Caco-2 (cell line): ENCODE results near the gene ERMN. TPM values are rescaled to one million over a fixed set of nuclear protein-coding genes. Genes with fewer than 3 reads are reported as not detected.

Experiments used
- BruUV-seq: library from RNA; stranded (reverse); fragments of 400-500 nt; replicated peaks from 2 replicates; lab custom pipeline; 2021; lab: Mats Ljungman, UMichigan
- CTCF ChIA-PET: fragments of 300-600 bp; sonication (Branson Sonifier 250); formaldehyde crosslinking; loops from one replicate; lab custom pipeline; 2022; ENCODE audit warnings: antibody characterized with exemption; lab: Charles Lee
- POLR2A ChIA-PET: fragments of 300-600 bp; sonication (Branson Sonifier 250); formaldehyde crosslinking; loops from one replicate; lab custom pipeline; 2022; ENCODE audit warnings: antibody characterized with exemption; lab: Charles Lee
- DNase-seq, 2 experiments: peaks; one replicate each; pipeline versions ENCODE4 v3.0.0 to v3.0.0-alpha.2; 2020 to 2022
- H3K27me3 ChIP-seq: replicated peaks from 2 replicates; pipeline ENCODE4 v1.6.0; 2011; ENCODE audit warnings: low read length; ENCODE audit not compliant: control insufficient read depth, insufficient read depth
- H3K36me3 ChIP-seq: 2 replicates; pipeline ENCODE4 v1.5.1; 2011; ENCODE audit warnings: low read length; ENCODE audit not compliant: control insufficient read depth, insufficient read depth
- H3K4me1 ChIP-seq: fragments of 250-450 bp; sonication (Bioruptor Pico); 2 replicates; pipeline ENCODE4 v1.5.1; 2020; ENCODE audit warnings: mild to moderate bottlenecking
- H3K4me3 ChIP-seq: 2 replicates; pipeline ENCODE4 v1.5.1; 2011; ENCODE audit warnings: low read depth, mild to moderate bottlenecking, control low read depth, low read length
- H3K9me3 ChIP-seq: fragments of 250-450 bp; sonication (Bioruptor Pico); 2 replicates; pipeline ENCODE4 v1.5.1; 2020; ENCODE audit warnings: mild to moderate bottlenecking, moderate library complexity
- H3K27ac Mint-ChIP-seq: one replicate; pipeline ENCODE4 v1.8.0; 2022; ENCODE audit warnings: mixed read lengths; ENCODE audit not compliant: unreplicated experiment
- H3K27me3 Mint-ChIP-seq: one replicate; pipeline ENCODE4 v1.8.0; 2022; ENCODE audit warnings: mixed read lengths; ENCODE audit not compliant: insufficient read depth, unreplicated experiment
- H3K36me3 Mint-ChIP-seq: one replicate; pipeline ENCODE4 v1.8.0; 2022; ENCODE audit warnings: mild to moderate bottlenecking, mixed read lengths; ENCODE audit not compliant: insufficient read depth, unreplicated experiment
- H3K4me1 Mint-ChIP-seq: one replicate; pipeline ENCODE4 v1.8.0; 2022; ENCODE audit warnings: low read depth, mixed read lengths; ENCODE audit not compliant: unreplicated experiment
- H3K4me3 Mint-ChIP-seq: one replicate; pipeline ENCODE4 v1.8.0; 2022; ENCODE audit warnings: mild to moderate bottlenecking, moderate library complexity, mixed read lengths; ENCODE audit not compliant: unreplicated experiment
- H3K9me3 Mint-ChIP-seq: one replicate; pipeline ENCODE4 v1.8.0; 2022; ENCODE audit warnings: mixed read lengths; ENCODE audit not compliant: unreplicated experiment
- CTCF ChIP-seq, 2 experiments: fragments of 200-600 bp in 1 of 2; IDR thresholded peaks; 1 replicate in 1 of 2; 2 replicates in 1 of 2; pipeline versions ENCODE4 v1.5.1 to v1.8.0; 2011 to 2022; ENCODE audit warnings: antibody characterized with exemption in 1 of 2, control low read depth in 1 of 2, inconsistent platforms in 1 of 2, low read depth in 1 of 2, low read length in 1 of 2, mild to moderate bottlenecking in 1 of 2, moderate library complexity in 1 of 2; ENCODE audit not compliant: insufficient read depth in 1 of 2, severe bottlenecking in 1 of 2, unreplicated experiment in 1 of 2
- intact Hi-C: fragments of 100-400 bp; cut with micrococcal nuclease; formaldehyde crosslinking; loops from one replicate; pipeline ENCODE4 v1.10.0; 2022; ENCODE audit not compliant: unreplicated experiment
- total RNA-seq: library from RNA; stranded (reverse); gene quantifications from 2 replicates; pipeline ENCODE4 v1.2.3, GENCODE V29; 2022

Gene ERMN
- total RNA-seq, 1 experiment from 2014 or later = 0.61 TPM

GRCh38 chr2:157315901-157316300, 9.7 kb downstream of the ERMN start:
- TF ChIP-seq CTCF (IDR thresholded peaks at IDR 0.05; ENCODE audit: insufficient read depth in 1 of 2, low read depth in 1 of 2, low read length in 1 of 2, severe bottlenecking in 1 of 2, unreplicated experiment in 1 of 2) = no peak
- H3K27ac Mint-ChIP-seq = no peak overlapping the region
- no peak for DNase-seq
- no peaks in the 10 kb centered on the region for H3K27me3 Mint-ChIP-seq
- Histone ChIP-seq H3K9me3 (no peaks in the 10 kb centered on the region), H3K4me1 (peaks cover 3% of the 10 kb centered on the region; the same call in 1 of the 2 replicates), H3K36me3 (no peaks in the 10 kb centered on the region), H3K27me3 (no peaks in the 10 kb centered on the region; the same call in 1 of the 2 replicates), H3K4me3 (no peak overlapping the region)
- H3K4me3 Mint-ChIP-seq = no peak overlapping the region
- no TSS peak for BruUV-seq
- intact Hi-C loops = no loop called here
- H3K4me1 Mint-ChIP-seq = no peaks in the 10 kb centered on the region
- ChIA-PET CTCF (no interaction called here), POLR2A (no interaction called here)
- no peaks in the 10 kb centered on the region for H3K36me3 Mint-ChIP-seq
- no peaks in the 10 kb centered on the region for H3K9me3 Mint-ChIP-seq

GRCh38 chr2:157312866-157313486, 12.6 kb downstream of the ERMN start:
- DNase-seq = no peak
- ChIA-PET POLR2A (no interaction called here), CTCF (no interaction called here)
- no peaks in the 10 kb centered on the region for H3K36me3 ChIP-seq
- no peak overlapping the region for H3K27ac Mint-ChIP-seq
- no peaks in the 10 kb centered on the region for H3K4me1 Mint-ChIP-seq
- H3K9me3 Mint-ChIP-seq = no peaks in the 10 kb centered on the region
- no TSS peak for BruUV-seq
- intact Hi-C loops = no loop called here
- H3K4me1 ChIP-seq = no peaks in the 10 kb centered on the region
- no peak for TF ChIP-seq CTCF (IDR thresholded peaks at IDR 0.05; ENCODE audit: insufficient read depth in 1 of 2, low read depth in 1 of 2, low read length in 1 of 2, severe bottlenecking in 1 of 2, unreplicated experiment in 1 of 2)
- H3K27me3 Mint-ChIP-seq = no peaks in the 10 kb centered on the region
- H3K27me3 ChIP-seq = no peaks in the 10 kb centered on the region; the same call in 1 of the 2 replicates
- no peak overlapping the region for H3K4me3 ChIP-seq
- no peak overlapping the region for H3K4me3 Mint-ChIP-seq
- no peaks in the 10 kb centered on the region for H3K9me3 ChIP-seq
- H3K36me3 Mint-ChIP-seq = no peaks in the 10 kb centered on the region

- H3K36me3 Mint-ChIP-seq = no peaks in the 10 kb centered on the region
- Histone ChIP-seq H3K4me3 (no peak overlapping the region), H3K27me3 (no peaks in the 10 kb centered on the region; the same call in 1 of the 2 replicates), H3K4me1 (no peaks in the 10 kb centered on the region), H3K36me3 (no peaks in the 10 kb centered on the region), H3K9me3 (no peaks in the 10 kb centered on the region)
- intact Hi-C loops = no loop called here
- no peak for TF ChIP-seq CTCF (IDR thresholded peaks at IDR 0.05; ENCODE audit: insufficient read depth in 1 of 2, low read depth in 1 of 2, low read length in 1 of 2, severe bottlenecking in 1 of 2, unreplicated experiment in 1 of 2)
- no peak for DNase-seq
- H3K4me1 Mint-ChIP-seq = no peaks in the 10 kb centered on the region
- no TSS peak for BruUV-seq
- CTCF ChIA-PET = interaction anchor here (0.6 kb wide), 1 partner anchor 1340 kb away, joined by 3 read pairs; no protein-coding TSS in a partner anchor
- H3K27me3 Mint-ChIP-seq = no peaks in the 10 kb centered on the region
- H3K9me3 Mint-ChIP-seq = no peaks in the 10 kb centered on the region
- POLR2A ChIA-PET = no interaction called here
- H3K4me3 Mint-ChIP-seq = no peak overlapping the region
- H3K27ac Mint-ChIP-seq = no peak overlapping the region
These were observed 13.9 kb downstream of the ERMN start for GRCh38 chr2:157311706-157312105.
